GM18499 (cell line): Measurements from ENCODE around the gene GJA3.
"Not testable (repeated sequence)": the region's sequence is repeated elsewhere in the genome, so short reads cannot be mapped to it uniquely, and the experiment has no call there.

Experiments
- ATAC-seq: cut with Tn5 transposase; IDR thresholded peaks from one replicate; pipeline ENCODE4 v1.9.1; 2021; ENCODE audit warnings: moderate number of reproducible peaks; ENCODE audit not compliant: insufficient read depth, unreplicated experiment

Gene GJA3

DNA sequence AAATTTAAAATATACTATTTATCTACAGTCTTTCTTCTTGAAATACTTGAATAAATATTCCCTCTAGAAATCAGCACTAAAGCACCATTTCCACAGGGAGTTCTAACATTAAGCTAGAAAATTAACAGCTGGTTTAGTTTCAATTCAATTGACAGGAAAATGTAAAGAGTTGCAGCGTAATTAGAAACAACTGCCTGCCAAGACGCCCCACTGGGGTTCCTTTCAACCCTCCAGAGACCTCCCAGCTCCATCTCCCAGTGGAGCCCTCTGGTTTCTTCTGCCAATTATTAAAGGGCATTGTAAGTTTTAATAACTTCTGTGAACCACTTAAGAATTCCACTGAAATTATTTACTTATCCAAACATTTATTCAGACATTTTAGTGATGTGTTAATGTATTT is 4.2 kb downstream of the GJA3 start:
- ATAC-seq, result no peak

DNA sequence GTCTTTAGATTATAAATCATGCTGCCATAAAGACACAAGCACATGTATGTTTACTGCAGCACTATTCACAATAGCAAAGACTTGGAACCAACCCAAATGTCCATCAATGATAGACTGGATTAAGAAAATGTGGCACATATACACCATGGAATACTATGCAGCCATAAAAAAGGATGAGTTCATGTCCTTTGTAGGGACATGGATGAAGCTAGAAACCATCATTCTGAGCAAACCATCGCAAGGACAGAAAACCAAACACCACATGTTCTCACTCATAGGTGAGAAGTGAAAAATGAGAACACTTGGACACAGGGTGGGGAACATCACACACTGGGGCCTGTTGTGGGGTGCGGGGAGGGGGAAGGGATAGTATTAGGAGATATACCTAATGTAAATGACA is 7.6 kb downstream of the GJA3 start:
- ATAC-seq, result not testable (repeated sequence)

DNA sequence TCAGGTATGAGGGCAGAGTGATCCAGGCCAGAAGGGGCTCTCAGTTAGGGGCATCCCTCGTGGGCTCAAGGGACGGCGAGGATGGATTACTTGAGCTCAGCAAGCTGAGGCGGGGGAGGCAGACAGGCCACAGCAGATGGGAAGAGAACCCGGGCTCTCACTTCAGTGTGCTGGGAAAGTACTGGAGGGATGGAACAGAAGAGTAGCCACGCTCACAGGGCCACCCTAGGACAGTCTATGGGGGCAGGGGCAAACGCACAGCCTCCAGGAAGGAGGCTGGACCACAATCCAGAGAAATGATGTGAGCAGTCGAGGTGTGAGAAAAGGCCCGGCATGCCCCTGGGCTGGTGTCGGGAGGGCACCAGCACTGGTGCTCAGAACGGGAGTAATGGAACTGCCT is 9.2 kb downstream of the GJA3 start:
- no peak for ATAC-seq

DNA sequence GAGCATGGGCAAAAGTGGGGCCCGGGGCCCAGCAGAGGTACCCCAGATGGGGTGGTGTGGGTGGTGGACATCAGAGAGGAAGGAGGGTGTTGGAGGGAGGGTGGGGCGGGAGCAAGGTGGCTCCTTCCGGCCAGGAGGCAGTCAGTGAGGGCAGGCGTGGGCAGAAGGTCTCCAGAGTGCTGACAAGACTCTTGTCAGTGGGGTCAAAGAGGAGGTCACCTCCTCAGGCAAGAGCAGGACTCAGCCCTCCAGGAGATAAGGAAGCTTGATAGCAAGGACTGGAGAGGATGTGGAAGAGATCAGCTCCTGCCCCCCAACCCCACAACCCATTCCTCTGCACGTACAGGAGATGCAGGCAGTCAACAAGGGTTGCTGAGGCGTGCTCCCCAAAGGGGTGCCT is 9.8 kb downstream of the GJA3 start:
- ATAC-seq, result no peak

DNA sequence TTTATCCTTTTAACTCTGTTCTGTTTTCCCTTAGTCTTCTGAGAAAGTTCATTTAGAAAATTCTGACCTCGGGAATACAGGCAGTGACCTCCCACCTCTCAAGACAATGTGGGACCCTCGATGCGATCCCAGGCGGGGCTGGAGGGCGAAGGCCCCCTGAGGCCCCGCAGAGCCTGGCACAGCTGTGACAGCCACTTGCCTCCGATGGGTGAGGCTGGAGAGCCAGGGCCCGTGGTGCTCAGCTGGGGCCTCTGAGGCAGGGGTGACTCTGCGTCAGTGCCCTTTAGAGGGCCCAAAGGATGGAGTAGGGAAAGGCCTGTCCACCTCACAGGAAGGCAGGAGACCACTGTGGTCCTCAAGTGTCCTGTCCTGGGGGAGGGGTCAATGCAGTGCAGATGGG is 10.3 kb downstream of the GJA3 start:
- no peak for ATAC-seq

DNA sequence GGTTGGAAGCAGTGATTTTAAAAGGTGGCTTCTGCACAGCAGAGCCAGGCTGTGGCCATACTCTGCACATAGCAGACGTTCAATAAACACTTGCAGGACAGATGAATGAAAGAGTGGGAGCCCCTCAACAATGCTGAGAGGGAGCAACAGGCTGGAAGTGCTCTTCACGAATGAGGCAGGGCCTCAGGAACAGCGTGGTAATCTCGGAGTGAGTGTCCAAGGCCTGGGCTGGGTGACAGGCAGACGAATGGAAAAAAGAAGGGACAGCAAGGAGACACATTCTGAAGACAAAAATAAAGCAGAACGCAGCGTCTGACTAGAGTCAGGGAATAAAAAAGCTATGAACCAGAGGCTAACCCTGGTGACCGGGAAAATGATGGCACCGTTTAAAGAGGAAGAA is 11.1 kb downstream of the GJA3 start:
- no peak for ATAC-seq

DNA sequence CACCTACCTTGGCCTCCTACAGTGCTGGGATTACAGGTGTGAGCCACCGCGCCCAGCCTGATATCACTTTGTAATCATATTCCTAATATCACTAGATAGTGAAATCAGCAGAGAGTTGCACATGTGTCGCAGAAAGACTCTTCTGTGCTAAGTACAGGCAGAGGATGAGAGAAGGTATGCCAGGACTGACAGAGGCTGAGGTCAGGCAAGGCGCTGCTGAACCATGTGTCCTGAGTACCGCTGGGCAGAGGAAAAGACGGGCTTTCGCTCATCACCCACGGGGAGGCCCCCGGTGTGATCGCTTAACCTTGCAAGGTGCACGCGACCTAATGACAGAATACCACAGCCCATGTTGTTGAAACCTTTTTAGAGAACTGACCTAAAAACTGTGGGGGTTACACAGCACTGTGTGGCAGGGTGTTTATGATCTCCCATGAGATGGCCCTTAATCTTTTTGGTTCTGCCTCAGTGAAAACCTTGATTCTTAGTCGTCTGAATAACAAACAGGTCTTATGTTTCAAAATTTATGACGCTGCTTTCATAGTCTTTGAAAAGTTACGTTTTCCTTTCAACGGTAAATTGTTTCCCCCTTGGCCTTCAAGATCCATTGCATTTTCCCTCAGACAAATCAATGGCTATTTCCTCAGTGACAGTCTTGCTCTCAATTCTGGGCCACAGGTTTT is 12.2 kb downstream of the GJA3 start:
- no peak for ATAC-seq

DNA sequence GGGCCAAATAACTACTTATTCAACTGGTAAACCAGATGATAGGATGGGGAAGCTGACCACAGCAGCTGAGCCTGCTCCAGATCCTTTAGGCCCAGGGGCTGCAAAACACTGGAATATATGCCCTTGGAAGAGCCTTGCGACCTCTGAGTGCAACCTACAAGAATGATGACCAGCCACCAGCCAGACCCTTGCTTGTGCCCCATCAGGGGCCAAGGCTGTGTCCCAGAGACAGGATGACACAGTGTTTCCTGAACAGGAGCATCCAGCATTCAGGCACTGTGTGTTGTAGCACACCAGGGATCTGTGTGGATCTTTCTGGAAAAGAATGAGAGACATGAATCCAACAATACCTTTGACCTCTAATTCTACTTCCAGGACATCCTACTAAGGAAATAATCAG is 14.5 kb downstream of the GJA3 start:
- no peak for ATAC-seq

DNA sequence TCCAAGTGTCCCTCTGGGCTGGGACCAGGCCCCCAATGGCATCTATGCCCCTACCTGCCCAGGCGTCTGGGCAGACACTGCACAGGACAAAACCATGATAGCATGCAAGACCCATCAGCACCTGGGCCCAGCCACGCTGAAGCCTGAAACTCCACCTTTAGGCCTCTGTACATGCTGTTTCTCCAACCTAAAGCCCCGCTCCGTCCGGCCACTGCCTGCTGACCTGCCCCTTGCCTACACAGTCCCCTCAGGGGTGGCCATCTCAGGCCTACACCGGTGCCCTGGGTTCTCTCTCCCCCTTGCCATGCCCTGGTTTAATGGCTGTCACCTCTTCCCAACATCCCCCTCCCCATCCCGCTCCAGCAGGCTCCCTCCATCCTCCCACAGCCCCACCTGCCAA is 15.3 kb downstream of the GJA3 start:
- no peak for ATAC-seq

DNA sequence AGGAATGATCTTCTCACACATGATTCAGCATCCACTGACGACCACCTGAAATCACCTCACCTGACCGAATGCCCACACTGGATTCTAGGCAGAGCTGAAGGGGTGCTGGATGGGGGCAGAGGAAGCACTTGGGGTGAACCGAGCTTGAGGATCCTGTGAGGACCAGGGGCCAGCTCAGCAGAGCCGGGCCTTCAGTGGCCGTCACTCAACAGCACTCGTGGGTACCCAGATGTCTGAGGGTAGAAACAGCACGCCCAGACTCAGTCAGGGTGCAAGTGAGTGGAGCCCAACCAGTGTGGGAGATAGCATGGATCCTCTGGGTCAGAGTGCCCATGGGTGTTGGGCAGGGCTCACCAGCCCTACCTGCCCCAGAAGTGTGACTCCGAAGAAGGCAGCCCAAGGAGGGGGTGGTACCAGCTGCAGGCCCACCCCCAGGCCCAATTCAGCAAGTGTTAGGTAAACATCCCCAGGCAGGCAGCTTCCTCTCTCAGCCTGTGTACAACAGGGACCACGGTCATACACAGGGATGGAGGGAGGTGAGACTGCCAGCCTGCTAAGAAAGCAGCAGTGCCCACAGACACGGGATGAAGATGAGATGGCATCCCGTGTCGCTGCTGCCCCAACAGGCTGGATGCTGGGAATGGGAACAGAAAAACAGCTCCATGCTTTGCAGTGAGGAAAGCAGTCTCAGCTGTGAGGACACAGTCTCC is 16.6 kb downstream of the GJA3 start:
- ATAC-seq, result no peak

DNA sequence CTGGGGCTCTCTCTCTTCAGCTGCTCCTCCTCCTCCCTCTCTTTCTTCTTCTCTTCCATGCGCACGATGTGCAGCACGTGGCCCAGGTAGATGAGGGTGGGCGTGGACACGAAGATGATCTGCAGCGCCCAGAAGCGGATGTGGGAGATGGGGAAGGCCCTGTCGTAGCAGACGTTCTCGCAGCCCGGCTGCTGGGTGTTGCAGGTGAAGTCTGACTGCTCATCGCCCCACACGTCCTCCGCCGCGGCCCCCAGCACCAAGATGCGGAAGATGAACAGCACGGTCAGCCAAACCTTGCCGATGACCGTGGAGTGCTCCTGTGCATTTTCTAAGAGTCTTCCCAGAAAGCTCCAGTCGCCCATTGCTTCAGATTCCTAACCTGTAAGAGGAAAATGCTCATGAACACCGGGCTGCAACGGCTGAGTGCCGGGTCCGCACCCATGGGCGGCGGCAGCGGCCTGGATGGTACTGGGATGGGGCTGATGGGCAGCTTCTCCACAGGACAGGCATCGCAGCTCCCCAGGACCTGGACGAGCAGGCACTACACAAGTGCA is 17.8 kb downstream of the GJA3 start:
- ATAC-seq, result no peak

DNA sequence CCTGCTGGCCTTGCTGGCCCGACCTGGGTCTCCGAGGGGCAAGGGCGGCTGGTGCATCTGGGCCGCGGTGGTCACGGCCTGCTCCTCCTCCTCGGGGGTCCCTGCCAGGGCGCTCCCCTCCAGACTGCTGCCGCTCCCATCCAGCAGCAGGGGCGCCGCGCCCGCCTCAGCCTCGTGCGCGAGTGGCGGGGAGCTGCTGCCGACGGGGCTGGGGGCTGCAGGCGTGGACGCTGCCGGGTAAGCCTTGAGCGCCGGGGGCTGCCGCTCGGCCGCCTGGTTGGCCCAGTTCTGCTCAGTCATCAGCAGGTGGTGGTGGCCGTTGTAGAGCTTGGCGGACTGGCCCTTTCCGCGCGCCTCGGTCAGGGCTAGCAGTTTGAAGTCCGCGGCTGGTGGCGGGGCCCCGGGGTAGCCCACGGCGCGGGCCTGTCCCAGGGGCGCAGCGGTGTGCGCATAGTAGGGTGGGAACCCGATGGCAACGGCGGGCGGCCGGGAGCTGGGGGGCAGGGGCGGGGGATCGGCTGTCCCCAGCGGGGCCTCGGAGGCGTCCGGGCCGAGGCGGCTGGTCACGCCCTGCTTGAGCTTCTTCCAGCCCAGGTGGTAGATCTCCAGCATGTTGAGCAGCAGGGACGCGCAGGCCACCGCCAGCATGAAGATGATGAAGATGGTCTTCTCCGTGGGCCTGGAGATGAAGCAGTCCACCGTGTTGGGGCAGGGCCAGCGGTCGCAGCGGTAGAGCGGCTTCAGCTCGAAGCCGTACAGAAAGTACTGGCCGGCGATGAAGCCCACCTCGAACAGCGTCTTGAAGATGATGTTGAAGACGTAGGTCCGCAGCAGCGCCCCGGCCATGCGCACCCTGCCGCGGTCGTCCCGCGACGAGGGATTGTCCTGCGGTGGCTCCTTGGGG is 18.6 kb downstream of the GJA3 start:
- no peak for ATAC-seq

DNA sequence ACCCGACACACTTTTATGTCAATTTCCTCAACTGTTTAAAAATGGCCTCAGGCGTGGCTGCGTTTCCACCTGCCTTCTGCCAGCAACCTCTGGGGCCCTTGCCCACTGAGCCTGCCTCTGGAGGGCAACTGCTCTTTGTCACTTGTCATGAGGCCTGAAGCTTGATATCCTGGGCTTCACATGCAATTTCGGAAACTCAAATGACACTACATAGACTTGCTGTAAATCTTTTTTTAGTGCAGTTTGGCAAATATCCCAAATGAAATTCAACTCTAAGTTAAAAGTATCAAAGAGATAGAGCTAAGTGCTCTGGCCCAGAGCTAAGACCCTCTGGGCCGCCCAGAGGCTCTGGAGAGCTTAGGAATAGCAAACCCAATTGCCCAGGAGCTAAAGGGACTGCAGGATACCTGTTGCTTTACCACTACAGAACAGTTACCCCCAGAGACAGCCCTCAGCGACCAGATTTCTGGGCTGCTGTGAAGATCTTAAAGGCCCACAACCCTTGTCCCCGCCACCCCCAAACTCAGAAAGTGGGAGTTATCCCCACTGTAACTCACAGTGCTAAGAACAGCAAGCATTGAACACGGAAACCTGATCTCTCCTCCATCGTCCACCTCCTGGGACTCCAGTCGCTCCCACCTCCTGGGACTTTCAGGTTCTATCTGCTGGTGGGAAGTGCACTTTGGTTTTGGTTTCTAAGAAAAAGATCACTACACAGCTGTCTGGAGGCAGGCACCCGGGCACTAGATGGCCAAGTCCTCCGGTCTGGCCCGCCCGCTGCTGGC is 19.4 kb downstream of the GJA3 start:
- no peak for ATAC-seq

DNA sequence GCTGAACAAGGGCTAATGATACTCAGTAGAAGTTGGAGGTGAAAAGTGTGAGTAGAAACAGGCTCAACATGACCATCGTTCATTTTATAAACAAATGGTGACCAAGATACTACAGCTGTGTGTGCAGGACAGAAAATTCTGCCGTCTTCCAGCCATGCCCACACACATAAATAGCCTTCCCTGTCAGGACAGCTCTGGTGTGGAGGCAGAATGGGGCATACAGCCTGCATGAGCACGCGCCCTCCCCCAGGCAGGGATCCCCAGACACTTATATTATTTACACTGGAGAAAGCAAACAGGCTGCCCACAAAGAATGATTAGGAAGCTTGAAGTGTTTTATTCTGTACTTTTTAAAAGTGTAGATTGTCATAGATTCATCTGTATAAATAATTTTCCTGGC is 20.4 kb downstream of the GJA3 start:
- ATAC-seq, result no peak

DNA sequence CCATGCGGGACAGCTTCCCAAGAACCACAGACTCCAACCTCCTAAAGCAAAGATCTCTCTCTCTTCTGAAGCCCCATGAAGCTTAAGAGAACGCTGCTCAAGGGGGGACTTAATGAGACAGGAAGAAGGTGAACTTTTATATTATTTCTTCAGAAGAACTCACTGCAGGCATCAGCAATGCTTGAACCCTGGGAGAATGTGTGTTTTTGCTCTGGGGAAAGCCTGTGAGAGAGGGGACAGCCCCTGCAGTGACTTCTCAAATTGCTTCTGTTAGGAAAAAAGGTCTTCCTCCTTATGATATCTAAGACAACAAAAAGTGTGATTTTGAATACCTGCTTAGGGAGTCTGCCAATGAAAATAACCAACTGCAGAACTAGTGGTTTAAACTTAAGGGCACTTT is 23.0 kb downstream of the GJA3 start:
- ATAC-seq, result no peak

DNA sequence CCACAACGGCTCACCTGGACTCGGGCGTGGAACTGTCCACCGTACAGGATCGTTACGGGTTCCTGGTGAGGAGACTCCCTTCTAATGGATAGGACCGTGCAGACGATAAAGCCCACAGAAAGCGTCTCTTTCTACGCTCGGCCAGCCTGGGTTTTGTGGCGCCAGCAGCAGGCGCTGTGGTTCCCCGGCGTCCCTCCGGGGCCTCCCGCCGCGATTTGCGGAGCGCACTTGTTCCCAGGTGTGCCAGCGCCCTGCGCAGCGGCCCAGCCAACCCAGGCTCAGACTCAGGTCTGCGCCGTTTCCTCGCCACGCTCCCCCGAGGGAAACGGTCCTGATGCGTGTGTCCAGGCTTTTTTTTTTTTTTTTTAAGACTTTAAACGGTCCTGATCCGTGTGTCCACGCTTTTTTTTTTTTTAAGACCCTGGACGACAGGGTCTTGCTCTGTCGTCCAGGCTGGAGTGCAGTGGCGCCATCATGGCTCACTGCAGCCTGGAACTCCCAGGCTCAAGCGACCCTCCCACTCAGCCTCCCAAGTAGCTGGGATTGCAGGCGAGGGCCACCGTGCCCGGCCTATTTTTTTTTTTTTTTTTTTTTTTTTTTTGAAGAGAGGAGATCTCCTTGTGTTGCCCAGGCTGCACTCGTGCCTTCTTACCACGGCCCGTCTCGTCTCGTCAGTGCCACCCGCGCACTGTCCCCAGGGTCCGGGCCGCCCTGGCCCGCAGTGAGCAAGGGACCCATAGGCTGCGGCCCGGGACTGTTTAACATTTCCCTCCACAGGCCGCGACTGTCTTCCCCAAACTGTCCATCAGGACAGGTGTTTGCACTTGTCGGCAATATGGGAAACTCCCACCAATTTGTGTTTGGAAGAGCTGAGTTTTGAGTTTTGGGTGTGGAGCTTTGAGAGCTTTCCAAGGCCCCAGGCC is 23.8 kb downstream of the GJA3 start:
- no peak for ATAC-seq

DNA sequence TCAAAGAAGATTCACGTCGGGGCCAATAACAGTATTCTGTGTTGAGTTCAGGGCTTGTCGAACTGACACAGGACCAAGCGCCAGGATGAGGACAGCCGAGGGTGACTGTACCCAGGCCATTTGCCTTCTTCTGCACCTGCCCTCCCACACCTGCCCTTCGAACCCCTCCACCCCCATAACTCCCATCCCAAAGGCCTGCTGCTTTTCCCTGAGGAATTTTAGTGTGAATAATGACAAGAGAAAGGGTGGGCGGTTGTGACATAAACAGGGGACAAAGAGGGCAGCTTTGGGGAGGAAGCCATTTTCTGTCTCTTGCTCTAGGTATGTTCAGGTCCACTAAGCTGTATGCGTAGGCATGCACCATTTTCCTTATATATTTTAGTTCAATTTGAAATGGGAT is 26.1 kb downstream of the GJA3 start:
- ATAC-seq, result no peak

DNA sequence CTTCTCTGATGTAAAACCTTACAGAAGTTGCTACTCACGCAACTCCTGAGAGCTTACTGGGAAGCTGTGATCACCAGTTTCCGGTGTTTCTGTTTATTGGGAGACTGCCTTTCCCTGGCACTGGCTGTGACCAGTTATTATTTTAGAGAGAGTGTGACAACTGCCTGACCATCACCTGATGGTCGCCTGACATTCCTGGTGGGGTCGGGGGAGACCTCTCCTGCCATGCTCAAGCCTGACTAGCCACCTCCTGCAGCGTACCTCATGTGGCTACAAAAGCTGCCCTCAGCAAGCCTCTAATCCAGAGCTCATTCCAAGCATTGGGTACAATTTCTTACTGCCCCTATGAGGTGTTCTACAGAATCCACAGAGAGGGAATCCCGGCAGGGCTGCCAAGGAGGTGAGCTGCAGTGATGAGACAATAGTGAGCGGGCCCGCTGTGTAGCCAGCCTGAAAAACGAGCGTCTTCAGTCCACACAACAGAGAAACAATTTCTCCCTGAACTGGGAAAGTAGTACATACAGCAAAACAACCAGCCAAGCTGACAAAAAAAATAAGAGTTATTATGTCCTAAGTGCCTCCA is 28.7 kb downstream of the GJA3 start:
- no peak for ATAC-seq
